AG09309 (cell line): ENCODE measurements around the gene CFAP20.
A peak's percentile ranks its signal among the peaks of the same experiment; 100 is the strongest.

ENCODE experiments used
- DNase-seq: peaks from one replicate; pipeline ENCODE4 v3.0.0-alpha.2; 2010; ENCODE audit warnings: low read depth
- H3K4me3 ChIP-seq: 2 replicates; pipeline ENCODE4 v1.5.1; 2011; ENCODE audit warnings: mild to moderate bottlenecking, low read depth, low read length, moderate library complexity; ENCODE audit not compliant: control insufficient read depth
- TF ChIP-seq, protein P1 (sequence below): IDR thresholded peaks from 2 replicates; pipeline ENCODE4 v1.5.1; 2011; ENCODE audit warnings: mild to moderate bottlenecking, low read depth, low read length, inconsistent platforms; ENCODE audit not compliant: insufficient read depth, control insufficient read depth; ENCODE audit errors: missing control alignments

The CFAP20 gene

DNA sequence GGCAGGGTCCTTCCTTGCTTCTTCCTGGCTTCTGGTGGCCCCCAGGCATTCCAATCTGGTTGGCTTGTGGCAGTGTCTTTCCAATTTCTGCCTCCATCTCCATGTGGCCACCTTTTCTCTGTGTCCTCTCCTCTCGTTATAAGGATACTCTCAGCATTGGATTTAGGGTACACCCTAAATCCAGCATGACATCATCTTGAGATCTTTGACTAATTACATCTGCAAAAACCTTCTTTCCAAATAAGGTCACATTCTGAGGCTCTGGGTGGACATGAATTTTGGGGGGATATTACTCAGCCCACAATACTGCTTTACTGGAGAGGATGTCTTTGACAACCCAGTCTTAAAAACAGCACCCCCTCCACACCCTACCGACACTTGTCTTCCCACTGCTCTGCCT lies 18.9 kb upstream of the CFAP20 start:
- no peak for DNase-seq
- TF ChIP-seq, protein P1, sequence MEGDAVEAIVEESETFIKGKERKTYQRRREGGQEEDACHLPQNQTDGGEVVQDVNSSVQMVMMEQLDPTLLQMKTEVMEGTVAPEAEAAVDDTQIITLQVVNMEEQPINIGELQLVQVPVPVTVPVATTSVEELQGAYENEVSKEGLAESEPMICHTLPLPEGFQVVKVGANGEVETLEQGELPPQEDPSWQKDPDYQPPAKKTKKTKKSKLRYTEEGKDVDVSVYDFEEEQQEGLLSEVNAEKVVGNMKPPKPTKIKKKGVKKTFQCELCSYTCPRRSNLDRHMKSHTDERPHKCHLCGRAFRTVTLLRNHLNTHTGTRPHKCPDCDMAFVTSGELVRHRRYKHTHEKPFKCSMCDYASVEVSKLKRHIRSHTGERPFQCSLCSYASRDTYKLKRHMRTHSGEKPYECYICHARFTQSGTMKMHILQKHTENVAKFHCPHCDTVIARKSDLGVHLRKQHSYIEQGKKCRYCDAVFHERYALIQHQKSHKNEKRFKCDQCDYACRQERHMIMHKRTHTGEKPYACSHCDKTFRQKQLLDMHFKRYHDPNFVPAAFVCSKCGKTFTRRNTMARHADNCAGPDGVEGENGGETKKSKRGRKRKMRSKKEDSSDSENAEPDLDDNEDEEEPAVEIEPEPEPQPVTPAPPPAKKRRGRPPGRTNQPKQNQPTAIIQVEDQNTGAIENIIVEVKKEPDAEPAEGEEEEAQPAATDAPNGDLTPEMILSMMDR: no peak
- no peak overlapping the region for H3K4me3 ChIP-seq

DNA sequence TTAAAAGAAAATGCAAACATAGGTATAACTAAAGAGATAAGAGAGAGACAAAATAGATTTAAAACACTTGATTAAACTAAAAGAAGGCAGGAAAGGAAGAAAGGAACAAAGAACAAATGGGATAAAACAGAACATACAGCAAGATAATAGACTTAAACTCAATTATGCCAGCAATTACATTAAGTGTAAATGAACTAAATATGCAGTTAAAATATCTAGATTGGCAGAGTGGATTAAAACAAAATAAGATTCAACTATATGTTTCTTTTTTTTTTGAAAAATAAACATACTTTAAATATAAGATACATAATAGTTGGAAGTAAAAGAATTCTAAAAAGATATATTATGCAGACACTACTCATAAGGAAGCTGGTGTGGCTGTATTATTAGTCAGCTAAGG lies 9.7 kb upstream of the CFAP20 start:
- no peak for DNase-seq
- TF ChIP-seq, protein P1: no peak
- no peak overlapping the region for H3K4me3 ChIP-seq

DNA sequence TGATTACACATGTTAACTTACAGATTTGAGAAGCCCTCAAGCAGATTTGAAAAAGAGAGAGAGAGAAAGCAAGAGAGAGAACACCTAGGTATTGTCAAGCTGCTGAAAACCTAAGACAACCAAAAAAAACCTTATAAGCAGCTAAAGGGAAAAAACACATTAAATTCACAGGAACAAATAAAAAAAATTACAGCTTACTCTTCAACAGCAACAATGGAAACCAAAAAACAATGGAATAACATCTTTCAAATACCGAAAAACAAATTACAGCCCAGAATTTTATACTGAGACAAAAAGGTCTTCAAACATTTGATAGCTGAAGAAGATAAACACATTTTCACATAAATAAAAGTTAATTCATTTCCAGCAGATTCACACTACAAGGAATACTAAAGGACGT lies 8.4 kb upstream of the CFAP20 start:
- no peak overlapping the region for H3K4me3 ChIP-seq
- TF ChIP-seq, protein P1: no peak
- DNase-seq: no peak

DNA sequence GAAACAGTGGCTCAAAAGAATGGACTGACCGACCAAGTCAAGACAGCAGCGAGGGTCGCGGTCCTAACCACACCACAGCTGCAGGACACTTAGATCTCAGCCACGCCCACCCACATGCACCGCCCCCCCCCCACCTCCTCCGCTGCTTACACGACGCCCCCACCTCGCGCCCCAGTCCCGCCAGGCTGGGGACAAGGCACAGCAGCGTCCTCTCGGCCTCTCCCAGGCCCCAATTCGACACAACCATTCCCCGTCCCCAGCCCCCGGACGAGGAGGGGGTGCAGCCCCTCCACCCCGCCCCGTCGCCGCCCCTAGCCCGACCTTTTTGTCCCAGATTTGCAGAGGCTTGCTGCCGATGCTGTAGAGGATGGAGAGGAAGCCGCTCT lies 477 bp downstream of the CFAP20 start:
- TF ChIP-seq, protein P1: no peak
- no peak for DNase-seq

DNA sequence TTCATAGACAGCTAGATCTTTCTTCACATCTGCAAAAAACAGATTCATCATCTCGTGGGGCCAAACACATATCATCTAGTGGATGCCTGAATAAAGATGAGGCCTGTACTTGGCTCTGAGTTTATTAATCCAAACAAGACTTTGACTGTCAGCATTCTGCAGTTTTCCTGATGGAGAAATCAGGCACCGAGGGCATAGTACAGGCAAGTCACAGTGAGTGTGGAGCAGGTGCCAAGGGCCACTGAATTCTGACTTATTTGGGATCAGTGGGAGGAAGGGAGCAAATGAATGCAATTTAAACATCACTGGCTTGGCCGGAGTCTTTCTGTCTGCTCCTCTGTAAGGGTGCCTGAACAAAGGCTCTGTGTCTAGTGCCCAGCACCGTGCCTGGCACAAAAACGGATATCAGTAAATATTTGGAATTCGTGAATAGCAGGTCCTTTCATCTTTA lies 975 bp downstream of the CFAP20 start:
- TF ChIP-seq, protein P1: no peak
- DNase-seq: no peak
- peak overlapping the region; percentile 83 for H3K4me3 ChIP-seq

More for the DNA sequence above, 477 bp downstream of the CFAP20 start:
- H3K4me3 ChIP-seq: peak overlapping the region; percentile 83

DNA sequence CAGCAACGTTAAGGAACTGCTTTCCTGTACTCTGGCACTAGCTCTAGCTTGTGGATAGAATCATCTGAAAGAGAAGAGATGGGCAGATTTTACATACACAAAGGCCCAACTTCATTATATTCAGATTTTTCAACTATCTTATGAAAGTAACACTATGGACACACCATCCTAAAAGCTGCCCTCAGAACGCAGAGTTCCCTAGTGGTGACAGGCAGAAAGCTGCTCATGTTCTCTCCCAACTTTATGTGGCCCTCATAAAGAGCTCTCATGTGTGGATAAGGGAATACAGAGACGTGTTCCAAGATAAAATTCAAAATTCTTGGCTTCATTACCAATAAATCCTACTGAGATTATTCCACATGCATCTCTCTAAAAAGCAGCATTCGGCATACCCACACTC lies 1.5 kb downstream of the CFAP20 start:
- DNase-seq: no peak
- H3K4me3 ChIP-seq: peak overlapping the region; percentile 83
- TF ChIP-seq, protein P1: peak; percentile 29

DNA sequence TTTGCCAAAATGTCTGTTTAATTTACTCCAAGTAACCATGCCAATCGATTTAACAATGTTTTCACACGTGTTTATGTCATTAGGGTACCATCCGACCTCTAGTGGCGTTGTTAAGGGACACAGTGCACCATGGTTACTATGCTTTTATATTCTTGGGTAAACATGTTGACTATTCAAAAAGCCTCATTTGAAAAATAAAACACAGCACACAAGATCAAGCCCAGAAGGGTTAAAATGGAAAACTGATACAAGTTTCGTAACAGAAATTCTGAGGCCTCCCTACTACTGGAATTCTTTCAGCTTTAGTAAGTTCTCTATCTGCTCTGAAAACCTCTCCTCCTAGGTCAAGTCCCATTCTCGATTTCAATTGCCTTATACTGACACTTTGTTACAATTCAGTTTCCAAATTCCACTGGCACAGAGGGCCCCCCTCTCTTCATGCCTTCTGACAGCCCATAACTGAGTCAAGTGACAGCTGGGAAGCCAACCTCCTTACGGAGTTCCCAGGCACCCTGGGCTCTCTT lies 2.1 kb downstream of the CFAP20 start:
- peak overlapping the region; percentile 15 for H3K4me3 ChIP-seq
- DNase-seq: peak; percentile 14
- TF ChIP-seq, protein P1: peak; percentile 33
